ENCODE data around the gene RPS6KA5.

The RPS6KA5 gene

GRCh38 chr14:91056361-91056760 is 4.1 kb downstream of the RPS6KA5 start:
- no peak for ATAC-seq (ENCODE audit: insufficient read depth, low read depth)
- no peak for TF ChIP-seq EZH2 (IDR thresholded peaks at IDR 0.05; ENCODE audit: borderline replicate concordance, low read depth, low read length, severe bottlenecking)
- TF ChIP-seq CTCF (IDR thresholded peaks at IDR 0.05; ENCODE audit: borderline replicate concordance, extremely low read depth, low read length, poor library complexity, severe bottlenecking): no peak

GRCh38 chr14:91055016-91055415 is 5.4 kb downstream of the RPS6KA5 start:
- no peak for DNase-seq
- no peak overlapping the region for H3K27ac ChIP-seq (ENCODE audit: low read length)
- no peak overlapping the region for H3K9ac ChIP-seq (ENCODE audit: low read depth, low read length)
- H3K4me3 ChIP-seq (ENCODE audit: low read depth in 1 of 2, low read length in 2 of 2): no peak overlapping the region
- peaks cover 16% of the 10 kb centered on the region for H3K4me1 ChIP-seq (ENCODE audit: insufficient read depth, low read length)
- no peaks in the 10 kb centered on the region for H3K9me3 ChIP-seq (ENCODE audit: insufficient read depth, low read length, severe bottlenecking)
- TF ChIP-seq CTCF (IDR thresholded peaks at IDR 0.05; ENCODE audit: borderline replicate concordance, extremely low read depth, low read length, poor library complexity, severe bottlenecking) (no peak), EZH2 (IDR thresholded peaks at IDR 0.05; ENCODE audit: borderline replicate concordance, low read depth, low read length, severe bottlenecking) (no peak)
- ATAC-seq (ENCODE audit: insufficient read depth, low read depth): no peak
- H3K79me2 ChIP-seq (ENCODE audit: insufficient read depth, low read length): peaks cover 11% of the 10 kb centered on the region
- no peak overlapping the region for H2AFZ ChIP-seq (ENCODE audit: low read depth, low read length)
- peaks cover 4% of the 10 kb centered on the region; the same call in 1 of the 2 replicates for H4K20me1 ChIP-seq (ENCODE audit: insufficient read depth, low read length)
- no peaks in the 10 kb centered on the region for H3K27me3 ChIP-seq (ENCODE audit: insufficient read depth, low read length, poor library complexity)
- H3K36me3 ChIP-seq (ENCODE audit: insufficient read depth, low read length): no peaks in the 10 kb centered on the region; the same call in 1 of the 2 replicates
- H3K4me2 ChIP-seq (ENCODE audit: insufficient read depth, low read length): no peak overlapping the region

More at GRCh38 chr14:91056361-91056760, 4.1 kb downstream of the RPS6KA5 start:
- Histone ChIP-seq H4K20me1 (ENCODE audit: insufficient read depth, low read length) (peaks cover 4% of the 10 kb centered on the region; the same call in 1 of the 2 replicates), H3K27ac (ENCODE audit: low read length) (no peak overlapping the region), H3K79me2 (ENCODE audit: insufficient read depth, low read length) (peaks cover 11% of the 10 kb centered on the region), H3K4me3 (ENCODE audit: low read depth in 1 of 2, low read length in 2 of 2) (no peak overlapping the region), H3K9ac (ENCODE audit: low read depth, low read length) (no peak overlapping the region), H2AFZ (ENCODE audit: low read depth, low read length) (no peak overlapping the region), H3K9me3 (ENCODE audit: insufficient read depth, low read length, severe bottlenecking) (no peaks in the 10 kb centered on the region), H3K36me3 (ENCODE audit: insufficient read depth, low read length) (no peaks in the 10 kb centered on the region; the same call in 1 of the 2 replicates), H3K4me1 (ENCODE audit: insufficient read depth, low read length) (peaks cover 20% of the 10 kb centered on the region), H3K27me3 (ENCODE audit: insufficient read depth, low read length, poor library complexity) (no peaks in the 10 kb centered on the region), H3K4me2 (ENCODE audit: insufficient read depth, low read length) (no peak overlapping the region)
- DNase-seq: no peak

- peaks cover 2% of the 10 kb centered on the region; the same call in 1 of the 2 replicates for H3K79me2 ChIP-seq (ENCODE audit: insufficient read depth, low read length)
- no peak overlapping the region for H3K4me2 ChIP-seq (ENCODE audit: insufficient read depth, low read length)
- no peak for DNase-seq
- H4K20me1 ChIP-seq (ENCODE audit: insufficient read depth, low read length): no peaks in the 10 kb centered on the region
- no peak overlapping the region for H2AFZ ChIP-seq (ENCODE audit: low read depth, low read length)
- no peaks in the 10 kb centered on the region for H3K27me3 ChIP-seq (ENCODE audit: insufficient read depth, low read length, poor library complexity)
- H3K9me3 ChIP-seq (ENCODE audit: insufficient read depth, low read length, severe bottlenecking): no peaks in the 10 kb centered on the region
- TF ChIP-seq EZH2 (IDR thresholded peaks at IDR 0.05; ENCODE audit: borderline replicate concordance, low read depth, low read length, severe bottlenecking): no peak
- no peak for TF ChIP-seq CTCF (IDR thresholded peaks at IDR 0.05; ENCODE audit: borderline replicate concordance, extremely low read depth, low read length, poor library complexity, severe bottlenecking)
- no peaks in the 10 kb centered on the region for H3K4me1 ChIP-seq (ENCODE audit: insufficient read depth, low read length)
- no peak overlapping the region for H3K9ac ChIP-seq (ENCODE audit: low read depth, low read length)
- H3K27ac ChIP-seq (ENCODE audit: low read length): no peak overlapping the region
- ATAC-seq (ENCODE audit: insufficient read depth, low read depth): no peak
- no peaks in the 10 kb centered on the region for H3K36me3 ChIP-seq (ENCODE audit: insufficient read depth, low read length)
- H3K4me3 ChIP-seq (ENCODE audit: low read depth in 1 of 2, low read length in 2 of 2): no peak overlapping the region
Measured at GRCh38 chr14:91048676-91049075, 11.8 kb downstream of the RPS6KA5 start.
